HEK293T (cell line): ENCODE data around the gene SIAE.

Experiments
- BHLHE40 ChIP-seq: fragments of 450-650 bp; IDR thresholded peaks from 2 replicates; pipeline ENCODE4 v1.6.1; 2016; ENCODE audit warnings: mild to moderate bottlenecking, moderate library complexity, borderline replicate concordance
- ELF4 ChIP-seq: fragments of 450-650 bp; IDR thresholded peaks from 2 replicates; pipeline ENCODE4 v1.6.1; 2017; ENCODE audit warnings: antibody characterized with exemption
- FOXK2 ChIP-seq: fragments of 450-650 bp; IDR thresholded peaks from 2 replicates; pipeline ENCODE4 v1.6.1; 2016; ENCODE audit warnings: mild to moderate bottlenecking
- FOXM1 ChIP-seq: fragments of 450-650 bp; IDR thresholded peaks from 2 replicates; pipeline ENCODE4 v1.6.1; 2017; ENCODE audit warnings: mild to moderate bottlenecking, borderline replicate concordance
- LEF1 ChIP-seq: fragments of 450-650 bp; IDR thresholded peaks from 2 replicates; pipeline ENCODE4 v1.6.1; 2017; ENCODE audit warnings: mild to moderate bottlenecking, borderline replicate concordance
- NFRKB ChIP-seq: fragments of 450-650 bp; IDR thresholded peaks from 2 replicates; pipeline ENCODE4 v1.6.1; 2016; ENCODE audit warnings: mild to moderate bottlenecking, moderate library complexity
- PKNOX1 ChIP-seq: fragments of 450-650 bp; IDR thresholded peaks from 2 replicates; pipeline ENCODE4 v1.6.1; 2016
- SUZ12 ChIP-seq: fragments of 450-650 bp; IDR thresholded peaks from 2 replicates; pipeline ENCODE4 v1.6.1; 2016; ENCODE audit warnings: mild to moderate bottlenecking
- TARDBP ChIP-seq: fragments of 450-650 bp; IDR thresholded peaks from 2 replicates; pipeline ENCODE4 v1.6.1; 2016
- ZNF384 ChIP-seq: fragments of 450-650 bp; IDR thresholded peaks from 2 replicates; pipeline ENCODE4 v1.6.1; 2016

- TF ChIP-seq LEF1 = no peak
- no peak for TF ChIP-seq FOXK2
- TF ChIP-seq BHLHE40 = no peak
- TF ChIP-seq NFRKB = no peak
- no peak for TF ChIP-seq TARDBP
- TF ChIP-seq ELF4 = no peak
- TF ChIP-seq ZNF384 = no peak
- TF ChIP-seq SUZ12 = no peak
- no peak for TF ChIP-seq FOXM1
- no peak for TF ChIP-seq PKNOX1
Observed at GRCh38 chr11:124700028-124700427, 26.5 kb upstream of the SIAE start.
